GM12892 (cell line): ENCODE results near the gene LRFN4.

Experiments
- DNase-seq: peaks from one replicate; pipeline ENCODE4 v3.0.0; 2011; ENCODE audit not compliant: insufficient read length
- FAIRE-seq: peaks from 2 replicates; lab custom pipeline; 2011; peaks lifted over from hg19 to GRCh38; lab: Jason Lieb, UNC
- POLR2A ChIP-seq: IDR thresholded peaks from 2 replicates; pipeline ENCODE4 v1.6.1; 2011; ENCODE audit warnings: low read depth, low read length, control low read depth
- POLR2AphosphoS5 ChIP-seq: IDR thresholded peaks from 2 replicates; pipeline ENCODE4 v1.6.1; 2011; ENCODE audit warnings: low read depth, low read length, control low read depth
- TAF1 ChIP-seq: IDR thresholded peaks from 2 replicates; pipeline ENCODE4 v1.6.1; 2011; ENCODE audit warnings: low read depth, mild to moderate bottlenecking, control low read depth, low read length, borderline replicate concordance

LRFN4 gene

DNA sequence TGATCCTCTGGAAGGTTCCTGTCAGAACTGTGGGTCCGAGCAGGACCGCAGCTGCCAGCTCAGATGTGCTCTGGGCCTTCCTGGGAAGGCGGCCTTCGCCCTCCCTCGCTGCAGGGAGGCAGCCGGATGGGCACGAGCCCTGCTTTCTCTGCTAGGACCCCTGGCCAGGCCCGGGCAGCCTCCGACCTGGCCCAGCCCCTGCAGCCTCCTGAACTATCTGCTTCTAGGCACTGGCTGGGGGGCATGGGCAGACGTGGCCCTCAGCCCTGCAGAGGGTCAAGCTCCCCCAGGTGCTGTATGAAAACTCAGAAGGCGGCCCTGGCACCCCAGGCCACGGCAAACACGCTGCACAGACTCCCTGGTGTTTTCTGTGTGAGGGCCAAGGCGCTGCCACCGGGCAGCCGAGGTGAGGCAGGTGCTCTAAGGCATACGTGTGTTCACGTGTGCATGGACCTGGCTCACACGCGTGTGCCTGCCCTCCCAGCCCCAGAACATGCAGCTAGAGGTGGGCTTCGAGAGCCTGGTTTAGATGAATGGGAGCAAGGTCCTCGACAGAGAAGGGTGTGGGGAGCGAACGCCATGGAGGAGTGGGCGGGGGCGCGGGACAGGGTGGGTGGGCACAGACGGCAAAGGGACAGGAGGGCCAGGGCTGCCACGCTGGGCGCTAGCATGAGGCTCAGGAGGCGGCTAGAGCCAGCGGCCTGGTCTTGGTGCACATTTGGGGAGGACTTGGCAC is 4.3 kb downstream of the LRFN4 start:
- FAIRE-seq (no peak), DNase-seq (no peak)
- TF ChIP-seq TAF1 (no peak), POLR2A (no peak), POLR2AphosphoS5 (no peak; the same call in 1 of the 2 replicates)

DNA sequence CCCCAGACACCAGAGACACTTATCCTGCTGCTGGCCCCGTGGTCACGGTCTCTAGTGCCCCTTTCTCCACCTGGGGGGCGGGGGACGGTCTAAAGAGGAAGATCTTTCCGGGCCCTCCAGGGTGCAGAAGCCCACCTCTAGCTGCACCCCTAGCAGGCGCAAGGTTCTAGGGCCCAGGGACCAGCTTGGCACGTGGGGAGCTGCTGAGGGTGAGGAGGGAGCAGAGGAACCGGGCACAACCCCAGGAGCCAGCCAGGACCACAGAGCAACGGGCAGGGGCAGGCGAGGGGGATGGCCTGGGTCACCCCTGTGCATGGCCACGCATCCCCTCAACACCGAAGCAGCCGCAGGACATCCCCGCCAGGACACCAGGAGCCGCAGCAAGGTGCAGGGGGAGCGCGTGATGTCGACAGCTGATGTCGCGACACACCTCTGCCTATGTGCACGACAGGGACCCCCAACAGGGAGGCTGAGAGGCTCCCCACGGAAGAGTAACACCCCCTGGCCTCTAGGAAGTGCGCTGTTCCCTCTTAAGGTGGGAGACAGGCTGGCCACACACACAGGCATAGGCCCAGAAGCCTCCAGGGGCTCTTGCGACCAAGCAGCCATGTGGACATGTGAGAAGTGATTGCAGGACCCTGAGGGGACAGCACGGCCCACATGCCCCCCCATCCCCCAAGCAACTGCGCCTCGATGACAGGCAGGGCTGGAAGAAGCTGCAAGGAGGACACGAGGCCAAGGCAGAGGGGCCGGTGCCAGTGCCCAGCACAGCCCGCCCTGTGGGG is 5.1 kb downstream of the LRFN4 start:
- FAIRE-seq (no peak), DNase-seq (no peak)
- TF ChIP-seq POLR2AphosphoS5 (no peak), TAF1 (no peak), POLR2A (no peak)

DNA sequence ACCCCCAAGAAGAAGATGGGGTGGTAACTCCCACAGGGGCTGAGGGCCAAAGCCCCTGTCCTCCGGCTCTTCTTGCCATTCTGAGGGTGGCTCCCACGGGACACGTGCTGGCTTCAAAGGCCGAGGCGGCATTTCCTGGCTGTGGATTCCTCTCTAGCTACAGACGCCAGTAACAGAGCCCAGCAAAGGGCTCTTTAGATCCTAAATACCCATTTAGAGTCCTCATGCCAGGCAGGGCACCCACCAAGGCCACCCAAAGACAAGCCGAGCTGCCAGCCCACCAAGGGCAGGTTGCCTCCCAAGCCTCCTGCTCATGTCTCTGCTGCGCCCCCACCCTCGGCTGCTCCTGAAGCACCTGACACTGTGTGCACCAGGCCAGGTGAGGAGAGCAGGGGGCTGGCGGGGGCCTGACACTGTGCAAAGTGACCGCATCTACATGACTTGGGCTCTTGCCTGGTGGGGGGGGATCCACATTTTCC is 5.7 kb downstream of the LRFN4 start:
- no peak for FAIRE-seq
- TF ChIP-seq POLR2A: no peak
- TF ChIP-seq POLR2AphosphoS5: no peak
- TF ChIP-seq TAF1: no peak
- no peak for DNase-seq

DNA sequence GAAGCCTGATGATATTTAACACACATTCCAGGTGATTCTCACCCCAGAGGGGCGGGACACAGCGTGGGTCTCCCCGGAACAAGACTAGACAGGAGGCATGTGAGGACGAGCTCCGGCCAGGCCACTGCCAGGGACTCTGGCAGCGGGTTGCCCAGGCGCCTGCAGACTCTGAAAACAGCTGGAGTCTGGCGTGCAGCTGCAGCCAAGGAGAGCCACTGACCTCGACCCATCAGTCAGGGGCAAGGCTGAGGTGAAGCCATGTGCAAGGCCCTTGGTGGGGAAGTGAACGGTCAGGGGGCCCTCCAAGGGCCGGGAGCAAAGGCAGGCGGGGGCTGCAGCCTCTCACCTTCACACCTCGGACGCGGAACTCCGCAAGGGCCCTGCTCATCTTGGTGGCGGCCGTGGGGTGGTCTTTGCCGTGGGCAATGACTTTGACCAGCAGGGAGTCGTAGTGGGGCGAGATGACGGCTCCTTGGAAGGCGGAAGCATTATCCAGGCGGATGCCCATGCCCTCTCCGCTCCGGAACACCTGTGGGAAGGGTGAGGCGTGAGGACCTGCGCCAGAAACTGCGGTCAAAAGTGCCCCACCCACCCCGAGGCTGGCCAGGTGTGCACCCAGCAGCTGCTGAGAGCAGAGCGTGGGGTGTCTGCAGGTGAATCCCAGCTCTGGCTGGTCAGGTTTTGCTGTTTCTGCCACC is 6.7 kb downstream of the LRFN4 start:
- DNase-seq (no peak), FAIRE-seq (no peak)
- TF ChIP-seq TAF1 (no peak), POLR2AphosphoS5 (no peak), POLR2A (no peak)

DNA sequence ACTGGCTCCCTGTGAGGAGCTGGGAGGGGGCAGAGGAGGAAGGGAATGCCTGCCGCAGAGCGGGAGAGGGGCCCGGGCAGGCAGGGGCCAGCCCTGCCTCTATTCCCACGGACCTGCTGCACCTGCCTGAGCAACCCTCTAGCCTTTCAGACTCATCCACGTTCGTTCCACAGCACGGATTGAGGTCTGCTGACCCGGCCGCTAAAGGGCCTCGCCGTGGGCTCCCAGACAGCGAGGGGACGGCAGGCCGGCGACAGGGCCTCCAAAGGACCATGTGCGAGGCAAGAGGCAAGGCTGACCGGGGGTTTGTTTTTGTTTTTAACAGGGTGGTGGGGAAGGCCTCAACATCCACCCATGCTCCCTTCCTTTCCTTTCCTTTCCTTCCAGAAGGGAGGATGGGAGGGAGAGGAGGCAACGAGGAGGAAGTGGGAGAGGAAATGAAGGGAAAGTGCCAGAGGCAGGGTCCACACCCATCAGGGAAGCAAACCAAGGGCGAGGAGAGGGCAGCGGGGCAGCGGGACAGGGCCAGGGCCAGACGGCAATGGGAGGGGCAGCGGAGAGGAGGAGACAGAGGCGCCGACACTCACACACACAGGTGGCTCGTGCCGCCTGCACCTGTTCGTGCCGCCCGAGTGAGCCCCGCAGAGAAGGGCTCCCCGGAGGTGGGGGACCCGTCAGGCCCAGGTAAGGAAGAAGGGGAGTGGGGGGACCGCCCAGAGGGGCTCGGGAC is 7.5 kb downstream of the LRFN4 start:
- FAIRE-seq (no peak), DNase-seq (no peak)
- no peak for TF ChIP-seq POLR2A
- no peak for TF ChIP-seq POLR2AphosphoS5
- TF ChIP-seq TAF1: no peak

DNA sequence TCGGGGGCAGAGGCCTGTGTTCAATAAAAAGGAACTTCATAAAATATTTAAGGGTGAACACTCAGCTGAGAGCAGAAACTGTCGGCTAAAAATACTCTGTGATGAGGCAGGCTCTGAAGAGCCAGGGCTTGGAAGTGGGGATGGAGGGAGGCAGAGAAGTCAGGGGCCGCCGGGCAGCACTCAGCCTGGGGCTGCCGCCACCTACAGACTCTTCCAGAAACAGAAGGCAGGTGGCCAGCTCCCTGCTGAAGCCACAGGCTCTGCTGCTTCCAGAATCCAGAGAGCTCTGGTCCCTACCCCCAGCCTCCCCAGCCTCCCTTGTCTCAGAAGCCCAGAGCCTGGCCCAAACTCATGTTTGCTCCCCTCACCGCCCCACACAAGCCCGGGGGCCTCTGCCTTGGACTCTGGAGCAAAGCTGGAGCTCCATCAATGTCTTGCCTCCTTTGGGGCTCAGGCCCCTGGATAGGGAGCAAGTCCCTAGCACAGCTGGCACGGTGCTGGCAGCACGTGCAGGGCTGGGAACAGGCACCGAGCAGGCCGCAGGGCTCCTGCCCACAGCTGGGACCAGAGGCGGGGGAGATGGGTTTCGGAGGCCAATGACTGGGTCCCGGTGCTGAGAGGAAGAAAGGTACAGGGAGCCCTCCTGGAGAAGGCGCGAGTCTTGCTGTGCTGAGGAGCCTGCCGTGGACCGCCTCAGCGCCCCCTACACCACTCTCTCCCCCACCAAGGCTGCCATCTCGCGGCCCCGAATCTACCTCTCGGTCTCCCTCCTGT is 8.2 kb downstream of the LRFN4 start:
- FAIRE-seq (no peak), DNase-seq (no peak)
- no peak for TF ChIP-seq TAF1
- TF ChIP-seq POLR2A: no peak
- no peak for TF ChIP-seq POLR2AphosphoS5

DNA sequence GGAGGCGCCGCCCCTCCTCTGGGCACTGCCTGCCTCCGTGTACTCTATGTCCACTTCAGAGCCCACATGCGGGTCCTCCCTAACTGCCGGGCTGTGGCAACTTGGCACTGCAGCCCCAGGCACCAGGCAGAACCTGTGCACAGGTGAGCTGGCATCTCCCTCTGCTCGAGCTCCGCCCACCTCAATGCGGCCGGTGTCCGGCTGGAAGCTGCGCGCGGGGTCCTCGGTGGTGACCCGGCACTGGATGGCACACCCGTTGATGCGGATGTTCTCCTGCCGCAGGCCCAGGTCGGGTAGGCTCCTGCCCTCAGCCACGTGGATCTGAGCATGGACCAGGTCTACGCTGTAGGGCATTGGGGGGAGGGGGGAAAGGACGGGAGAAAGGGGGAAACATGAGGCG is 9.1 kb downstream of the LRFN4 start:
- TF ChIP-seq POLR2AphosphoS5 (no peak), POLR2A (no peak), TAF1 (no peak)
- DNase-seq (no peak), FAIRE-seq (no peak)

DNA sequence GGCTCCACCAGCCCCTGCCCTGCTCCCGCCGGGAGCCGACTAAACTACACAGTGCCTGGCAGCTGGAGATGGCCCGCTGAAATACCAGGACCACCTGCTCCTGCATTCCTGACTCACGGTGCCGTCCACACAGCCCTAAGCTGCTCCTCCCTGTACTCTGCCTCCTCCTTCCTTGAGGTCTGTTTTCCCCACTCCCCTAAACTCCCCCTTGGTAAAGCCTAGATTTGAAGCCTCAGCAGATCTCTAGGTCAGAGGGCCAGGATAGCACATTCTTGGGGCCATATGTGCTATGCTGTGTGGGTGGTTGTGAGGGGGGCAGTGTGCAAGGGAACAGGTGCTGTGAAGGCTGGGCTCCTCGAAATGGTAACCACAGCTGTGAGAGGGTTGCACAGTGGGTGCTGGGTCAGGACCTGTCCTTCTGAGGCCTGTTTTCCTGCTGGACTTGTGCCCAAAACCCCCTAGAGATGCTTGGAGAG is 9.7 kb downstream of the LRFN4 start:
- TF ChIP-seq TAF1 (no peak), POLR2AphosphoS5 (no peak), POLR2A (no peak)
- DNase-seq (no peak), FAIRE-seq (peak; percentile 14)

DNA sequence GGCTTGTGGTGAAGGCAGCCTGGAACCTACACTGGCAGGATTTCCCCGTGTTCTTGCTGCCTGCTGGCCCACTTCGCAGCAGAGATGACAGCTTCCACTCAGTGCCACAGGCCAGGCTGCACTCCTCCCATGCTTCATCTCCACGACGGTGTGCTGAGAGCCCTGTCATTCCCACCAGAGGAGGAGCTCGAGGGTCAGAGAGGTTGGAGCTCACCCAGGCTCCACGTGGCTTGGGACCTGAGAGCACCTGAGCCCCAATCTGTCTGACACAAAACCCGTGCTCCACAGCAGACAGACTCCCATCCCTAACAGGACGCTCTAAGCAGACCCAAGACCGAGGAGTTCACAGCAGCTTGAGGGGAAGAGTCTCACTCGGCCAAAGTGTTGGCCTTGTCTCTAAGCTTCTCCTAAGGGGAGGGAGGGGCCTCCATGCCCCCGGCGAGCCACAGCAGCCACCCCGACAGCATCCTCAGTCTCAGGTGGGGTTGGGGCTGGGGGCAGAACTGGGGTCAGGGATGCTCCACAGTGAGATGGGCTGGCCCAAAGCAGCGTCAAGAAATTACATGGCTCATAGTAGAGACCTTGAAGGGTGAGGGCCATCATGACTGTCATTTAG is 10.7 kb downstream of the LRFN4 start:
- no peak for TF ChIP-seq POLR2A
- TF ChIP-seq TAF1: no peak
- TF ChIP-seq POLR2AphosphoS5: no peak
- FAIRE-seq (no peak), DNase-seq (no peak)
